Measurements from ENCODE around the gene SNIP1.
"Not testable (repeated sequence)": the region's sequence is repeated elsewhere in the genome, so short reads cannot be mapped to it uniquely, and the experiment has no call there.

The SNIP1 gene

DNA sequence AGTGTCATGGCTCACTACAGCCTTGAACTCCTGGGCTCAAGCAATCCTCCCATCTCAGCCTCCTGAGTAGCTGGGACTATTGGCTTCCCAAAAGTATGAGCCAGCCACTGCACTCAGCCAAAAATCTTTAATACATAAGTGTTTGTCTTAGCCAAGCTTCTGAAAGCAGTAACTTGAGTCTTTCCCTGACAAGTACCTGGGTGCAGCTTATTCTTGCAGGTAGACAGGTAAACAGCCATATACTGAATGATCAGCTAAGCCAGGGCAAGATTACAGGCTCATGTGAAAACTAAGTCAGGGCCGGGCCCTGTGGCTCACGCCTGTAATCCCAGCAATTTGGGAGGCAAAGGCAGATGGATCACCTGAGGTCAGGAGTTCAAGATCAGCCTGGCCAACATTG, 47.4 kb downstream of the SNIP1 start:
- Histone ChIP-seq H3K27ac (no peak overlapping the region), H4K20me1 (peaks cover 0 to 69% (median 15%) of the 10 kb centered on the region in 11 experiments; a peak in 9 of 22 replicates), H3K9ac (no peak overlapping the region), H3K9me3 (replicated peaks in 1 of 11) (no peaks in the 10 kb centered on the region), H3K4me3 (no peak overlapping the region), H3K4me2 (no peak overlapping the region), H3K27me3 (no peaks in the 10 kb centered on the region), H3K36me3 (peaks cover 93 to 100% (median 99%) of the 10 kb centered on the region in 11 experiments), H3K4me1 (peaks cover 0 to 17% (median 9%) of the 10 kb centered on the region in 10 experiments; a peak in 14 of 20 replicates)
- TF ChIP-seq Cebpa-rat (IDR thresholded peaks at IDR 0.05): no peak

- not testable (repeated sequence) for H3K27ac ChIP-seq; H3K9me3 ChIP-seq (replicated peaks in 1 of 11); H3K4me1 ChIP-seq; H3K9ac ChIP-seq; H3K27me3 ChIP-seq; H3K4me3 ChIP-seq; H3K4me2 ChIP-seq
- peaks cover 96 to 100% (median 99%) of the 10 kb centered on the region in 11 experiments for H3K36me3 ChIP-seq
- H4K20me1 ChIP-seq: peaks cover 0 to 57% (median 37%) of the 10 kb centered on the region in 11 experiments; a peak in 13 of 22 replicates
These were observed 51.3 kb downstream of the SNIP1 start for GRCh38 chr1:37502791-37503190.

DNA sequence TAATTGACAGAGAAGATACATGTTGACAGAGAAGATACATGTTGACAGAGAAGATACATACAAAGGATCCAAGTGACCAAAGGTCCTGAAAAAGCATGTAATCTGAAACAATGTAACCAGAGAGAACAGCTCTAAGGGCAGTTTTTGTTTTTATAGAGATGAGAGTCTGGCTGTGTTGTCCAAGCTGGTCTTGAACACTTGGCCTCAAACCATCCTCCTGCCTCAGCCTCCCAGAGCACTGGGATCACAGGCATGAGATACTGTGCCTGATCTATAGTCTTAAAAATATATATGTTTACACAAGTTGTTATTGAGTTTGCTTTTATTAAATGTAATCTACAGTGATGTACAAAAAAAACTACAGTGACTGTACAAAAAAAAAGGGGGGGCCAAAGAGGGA, 52.0 kb downstream of the SNIP1 start:
- peaks cover 94 to 100% (median 98%) of the 10 kb centered on the region in 11 experiments for H3K36me3 ChIP-seq
- no peak overlapping the region for H3K4me2 ChIP-seq
- no peaks in the 10 kb centered on the region for H3K9me3 ChIP-seq (replicated peaks in 1 of 11)
- no peak overlapping the region for H3K27ac ChIP-seq
- TF ChIP-seq Cebpa-rat (IDR thresholded peaks at IDR 0.05): no peak
- H3K27me3 ChIP-seq: no peaks in the 10 kb centered on the region
- no peaks in the 10 kb centered on the region for H3K4me1 ChIP-seq
- peaks cover 0 to 54% (median 40%) of the 10 kb centered on the region in 11 experiments; a peak in 13 of 22 replicates for H4K20me1 ChIP-seq
- no peak overlapping the region for H3K4me3 ChIP-seq
- H3K9ac ChIP-seq: no peak overlapping the region

DNA sequence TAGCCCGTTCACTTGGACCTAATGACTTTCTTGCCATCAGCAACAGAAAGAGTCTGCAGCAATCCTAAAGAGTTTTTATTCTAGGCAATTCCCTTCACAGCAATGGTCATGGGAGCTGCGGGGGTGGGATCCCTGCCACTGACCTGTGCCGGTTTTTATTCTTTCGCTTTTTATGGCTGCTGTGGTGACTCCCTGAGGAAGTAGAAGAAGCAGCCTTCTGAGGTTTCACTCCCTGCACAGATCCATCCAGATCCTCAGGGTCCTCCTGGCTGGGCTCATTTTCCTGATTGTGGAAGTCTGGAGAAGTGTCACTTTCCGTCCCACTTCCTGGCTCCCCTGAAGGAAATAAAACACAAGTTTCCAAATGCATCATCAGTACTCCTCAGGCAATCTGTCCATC, 52.4 kb downstream of the SNIP1 start:
- H4K20me1 ChIP-seq: peaks cover 0 to 49% (median 36%) of the 10 kb centered on the region in 11 experiments; a peak in 13 of 22 replicates
- no peaks in the 10 kb centered on the region for H3K9me3 ChIP-seq (replicated peaks in 1 of 11)
- no peak overlapping the region for H3K27ac ChIP-seq
- H3K9ac ChIP-seq: no peak overlapping the region
- H3K27me3 ChIP-seq: no peaks in the 10 kb centered on the region
- no peaks in the 10 kb centered on the region for H3K4me1 ChIP-seq
- no peak for TF ChIP-seq Cebpa-rat (IDR thresholded peaks at IDR 0.05)
- H3K36me3 ChIP-seq: peaks cover 91 to 100% (median 97%) of the 10 kb centered on the region in 11 experiments
- H3K4me3 ChIP-seq: no peak overlapping the region
- H3K4me2 ChIP-seq: no peak overlapping the region

GRCh38 chr1:37498872-37499617, 55.0 kb downstream of the SNIP1 start:
- H3K9me3 ChIP-seq (replicated peaks in 1 of 11): no peaks in the 10 kb centered on the region
- no peak overlapping the region for H3K4me3 ChIP-seq
- H3K4me2 ChIP-seq: no peak overlapping the region
- no peak overlapping the region for H3K27ac ChIP-seq
- peaks cover 85 to 100% (median 93%) of the 10 kb centered on the region in 11 experiments for H3K36me3 ChIP-seq
- no peak for TF ChIP-seq Cebpa-rat (IDR thresholded peaks at IDR 0.05)
- H3K27me3 ChIP-seq: no peaks in the 10 kb centered on the region
- no peaks in the 10 kb centered on the region for H3K4me1 ChIP-seq
- no peak overlapping the region for H3K9ac ChIP-seq
- peaks cover 0 to 46% (median 22%) of the 10 kb centered on the region in 11 experiments; a peak in 13 of 22 replicates for H4K20me1 ChIP-seq

DNA sequence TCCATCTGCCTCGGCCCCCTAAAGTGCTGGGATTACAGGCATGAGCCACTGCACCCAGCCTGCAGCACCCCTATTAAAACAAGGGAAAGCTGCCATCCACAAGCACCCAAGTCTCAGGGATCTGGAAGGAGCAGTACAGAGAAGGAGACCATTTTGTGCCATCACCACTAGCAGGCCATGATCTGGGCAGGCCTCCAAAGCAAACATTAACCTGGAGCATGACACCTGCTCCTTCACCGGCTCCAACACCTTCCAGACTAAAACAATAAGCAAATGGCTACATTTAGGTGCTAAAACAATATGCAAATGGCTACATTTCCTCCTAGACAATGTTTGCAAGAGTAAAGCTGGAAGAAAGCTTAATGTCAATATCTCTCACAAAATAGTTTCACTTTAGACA, 56.3 kb downstream of the SNIP1 start:
- TF ChIP-seq Cebpa-rat (IDR thresholded peaks at IDR 0.05): no peak
- Histone ChIP-seq H3K27me3 (no peaks in the 10 kb centered on the region), H4K20me1 (peaks cover 0 to 46% (median 22%) of the 10 kb centered on the region in 11 experiments; a peak in 13 of 22 replicates), H3K27ac (no peak overlapping the region), H3K9ac (no peak overlapping the region), H3K4me1 (peaks cover 0 to 2% (median under 1%) of the 10 kb centered on the region in 10 experiments; a peak in 7 of 20 replicates), H3K36me3 (peaks cover 85 to 100% (median 91%) of the 10 kb centered on the region in 11 experiments), H3K9me3 (replicated peaks in 1 of 11) (no peaks in the 10 kb centered on the region), H3K4me3 (no peak overlapping the region), H3K4me2 (no peak overlapping the region)

DNA sequence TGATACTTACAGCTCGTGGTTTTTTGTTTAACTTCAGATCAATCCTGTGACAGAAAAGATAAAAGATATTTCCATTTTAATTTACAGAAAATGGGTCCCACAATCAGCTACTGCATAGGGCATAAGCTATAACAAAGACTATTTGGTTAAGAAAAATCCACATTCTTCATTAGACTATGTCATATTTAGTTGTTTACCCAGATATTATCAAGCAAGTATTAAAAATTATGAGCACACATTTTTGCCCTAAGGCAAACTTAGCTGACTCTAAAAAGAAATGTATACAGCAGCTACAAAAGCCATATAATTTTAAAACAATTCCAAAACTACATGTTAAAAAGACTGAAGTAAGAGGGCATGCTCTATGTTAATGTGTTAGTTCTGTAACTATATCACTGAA, 58.2 kb downstream of the SNIP1 start:
- Histone ChIP-seq H3K27me3 (no peaks in the 10 kb centered on the region), H3K27ac (no peak overlapping the region), H3K36me3 (peaks cover 77 to 100% (median 87%) of the 10 kb centered on the region in 11 experiments), H3K4me2 (no peak overlapping the region), H3K4me1 (peaks cover 0 to 20% (median 17%) of the 10 kb centered on the region in 10 experiments; a peak in 15 of 20 replicates), H3K9me3 (replicated peaks in 1 of 11) (no peaks in the 10 kb centered on the region), H3K4me3 (no peak overlapping the region), H3K9ac (no peak overlapping the region), H4K20me1 (peaks cover 0 to 32% (median 18%) of the 10 kb centered on the region in 11 experiments; a peak in 12 of 22 replicates)
- TF ChIP-seq Cebpa-rat (IDR thresholded peaks at IDR 0.05): no peak

DNA sequence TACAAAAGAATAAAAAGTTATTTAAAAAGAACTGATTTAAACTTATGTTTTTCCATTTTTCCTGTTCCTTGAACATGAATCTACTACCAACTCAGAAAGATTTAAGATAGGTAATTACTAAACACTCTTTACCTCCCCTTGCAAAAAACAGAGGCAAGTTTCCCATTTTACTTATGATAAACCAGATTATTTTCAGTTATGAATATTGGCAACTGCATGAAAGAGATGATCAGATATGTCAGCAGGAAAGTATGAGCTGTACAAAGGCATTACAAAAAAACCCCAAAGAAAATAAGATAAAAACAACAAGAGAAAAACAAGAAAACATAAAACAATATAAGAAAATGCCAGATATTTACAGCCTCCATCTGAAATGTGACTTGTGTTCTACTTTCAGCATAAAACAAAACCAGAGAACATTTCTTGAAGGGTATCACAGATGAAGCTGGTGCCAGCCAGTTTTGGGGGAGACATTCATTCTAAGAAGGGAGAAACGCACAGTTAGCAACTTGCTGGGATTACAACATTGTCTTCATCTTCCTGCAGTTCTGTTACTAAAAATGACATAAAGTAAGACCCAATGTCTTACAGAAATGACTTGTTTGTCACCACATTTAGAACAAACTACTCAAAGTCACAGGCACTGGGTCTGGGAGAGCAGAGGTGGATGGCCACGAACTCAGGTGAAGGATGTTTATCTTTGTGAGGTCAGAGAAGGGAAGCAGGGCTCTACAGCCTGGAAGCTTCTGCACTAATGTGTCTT, 60.6 kb downstream of the SNIP1 start:
- peaks cover 0 to 11% (median 7%) of the 10 kb centered on the region in 11 experiments; a peak in 9 of 22 replicates for H4K20me1 ChIP-seq
- H3K4me3 ChIP-seq: no peak overlapping the region
- no peaks in the 10 kb centered on the region for H3K27me3 ChIP-seq
- no peaks in the 10 kb centered on the region for H3K9me3 ChIP-seq (replicated peaks in 1 of 11)
- peaks cover 10 to 28% (median 20%) of the 10 kb centered on the region in 10 experiments for H3K4me1 ChIP-seq
- H3K27ac ChIP-seq: no peak overlapping the region
- H3K36me3 ChIP-seq: peaks cover 67 to 100% (median 87%) of the 10 kb centered on the region in 11 experiments
- H3K4me2 ChIP-seq: no peak overlapping the region
- TF ChIP-seq Cebpa-rat (IDR thresholded peaks at IDR 0.05): no peak
- H3K9ac ChIP-seq: no peak overlapping the region

DNA sequence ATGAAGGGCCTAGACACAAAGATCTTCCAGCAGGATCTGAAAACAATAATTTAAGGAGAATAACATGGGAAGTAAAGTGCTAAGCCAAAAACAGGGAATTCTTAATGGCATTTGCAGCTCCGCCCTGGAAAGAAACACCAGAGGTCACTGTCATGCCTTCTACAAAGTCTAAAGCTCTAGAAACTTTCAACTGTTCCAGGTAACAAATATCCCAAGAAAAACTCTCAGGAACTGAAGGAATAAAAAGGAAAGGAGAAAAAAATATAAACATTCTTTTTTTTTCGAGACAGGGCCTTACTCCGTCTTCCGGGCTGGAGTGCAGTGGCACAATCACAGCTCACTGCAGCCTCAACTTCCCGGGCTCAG, 66.5 kb downstream of the SNIP1 start:
- Histone ChIP-seq H3K4me1 (peaks cover 28 to 83% (median 64%) of the 10 kb centered on the region in 10 experiments), H3K4me3 (no peak overlapping the region), H3K36me3 (peaks cover 48 to 79% (median 71%) of the 10 kb centered on the region in 11 experiments), H3K4me2 (peak overlapping the region in 10 of 11 experiments; percentile 79 to 96 (median 90); a peak in 19 of 22 replicates), H3K9ac (peak overlapping the region in 10 of 11 experiments; percentile 1 to 74 (median 66); a peak in 15 of 22 replicates), H3K27me3 (no peaks in the 10 kb centered on the region), H3K9me3 (replicated peaks in 1 of 11) (no peaks in the 10 kb centered on the region), H4K20me1 (peaks cover 0 to 29% (median 10%) of the 10 kb centered on the region in 11 experiments; a peak in 11 of 22 replicates), H3K27ac (peak overlapping the region; percentile 4 to 98 (median 76); a peak in 19 of 22 replicates)
- no peak for TF ChIP-seq Cebpa-rat (IDR thresholded peaks at IDR 0.05)

All from BLaER1 treated with 17β-estradiol and CSF1 and Interleukin-3, amounts not matched to agents 10 nM and 100 nM (cell line).